Osteoblast (primary cell): ENCODE measurements around the gene KNSTRN. TPM values are rescaled to one million over a fixed set of nuclear protein-coding genes. Genes with fewer than 3 reads are reported as not detected.
A peak's percentile ranks its signal among the peaks of the same experiment; 100 is the strongest.

Experiments
- DNase-seq: peaks from one replicate; pipeline ENCODE4 v3.0.0; 2011; ENCODE audit warnings: low spot score, mixed read lengths; ENCODE audit not compliant: insufficient read length; ENCODE audit errors: missing footprints
- H2AFZ ChIP-seq: 2 replicates; pipeline ENCODE4 v1.6.0; 2011; ENCODE audit warnings: mild to moderate bottlenecking, low read length
- H3K27ac ChIP-seq: 2 replicates; pipeline ENCODE4 v1.5.1; 2011; ENCODE audit warnings: mild to moderate bottlenecking, low read depth, low read length, moderate library complexity
- H3K27me3 ChIP-seq: 2 replicates; pipeline ENCODE4 v1.6.0; 2012; ENCODE audit warnings: mild to moderate bottlenecking, control low read depth, inconsistent platforms, low read length, moderate library complexity; ENCODE audit not compliant: insufficient read depth
- H3K36me3 ChIP-seq: 2 replicates; pipeline ENCODE4 v1.5.1; 2011; ENCODE audit warnings: mild to moderate bottlenecking, low read length, control low read depth, moderate library complexity; ENCODE audit not compliant: insufficient read depth
- H3K4me1 ChIP-seq: 2 replicates; pipeline ENCODE4 v1.5.1; 2011; ENCODE audit warnings: mild to moderate bottlenecking, low read length, control low read depth, moderate library complexity; ENCODE audit not compliant: insufficient read depth
- H3K4me2 ChIP-seq: 2 replicates; pipeline ENCODE4 v1.6.0; 2011; ENCODE audit warnings: mild to moderate bottlenecking, low read length; ENCODE audit not compliant: insufficient read depth
- H3K4me3 ChIP-seq: fragments of 200-600 bp; sonication (generic); 3 replicates; pipeline ENCODE4 v1.5.1; 2012; ENCODE audit warnings: mild to moderate bottlenecking, low read length, inconsistent platforms; ENCODE audit not compliant: insufficient read depth
- H3K79me2 ChIP-seq: 2 replicates; pipeline ENCODE4 v1.6.0; 2012; ENCODE audit warnings: mild to moderate bottlenecking, low read length, control low read depth, inconsistent platforms; ENCODE audit not compliant: insufficient read depth
- H3K9me3 ChIP-seq: 2 replicates; pipeline ENCODE4 v1.5.1; 2011; ENCODE audit warnings: low read depth, low read length, control low read depth
- H4K20me1 ChIP-seq: 2 replicates; pipeline ENCODE4 v1.6.0; 2012; ENCODE audit warnings: mild to moderate bottlenecking, low read length, control low read depth; ENCODE audit not compliant: insufficient read depth
- total RNA-seq: library from RNA; depleted of rRNA; stranded (reverse); fragments of >200 nt; gene quantifications from 2 replicates; pipeline ENCODE4 v1.2.3, GENCODE V29; 2012
- TF ChIP-seq, protein P1 (sequence below): IDR thresholded peaks from 2 replicates; pipeline ENCODE4 v1.5.1; 2011; ENCODE audit warnings: mild to moderate bottlenecking, low read depth, low read length, moderate library complexity; ENCODE audit errors: extremely low read depth

KNSTRN gene, protein sequence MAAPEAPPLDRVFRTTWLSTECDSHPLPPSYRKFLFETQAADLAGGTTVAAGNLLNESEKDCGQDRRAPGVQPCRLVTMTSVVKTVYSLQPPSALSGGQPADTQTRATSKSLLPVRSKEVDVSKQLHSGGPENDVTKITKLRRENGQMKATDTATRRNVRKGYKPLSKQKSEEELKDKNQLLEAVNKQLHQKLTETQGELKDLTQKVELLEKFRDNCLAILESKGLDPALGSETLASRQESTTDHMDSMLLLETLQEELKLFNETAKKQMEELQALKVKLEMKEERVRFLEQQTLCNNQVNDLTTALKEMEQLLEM
- 19.9 and 28.6 TPM in 2 replicates for total RNA-seq

DNA sequence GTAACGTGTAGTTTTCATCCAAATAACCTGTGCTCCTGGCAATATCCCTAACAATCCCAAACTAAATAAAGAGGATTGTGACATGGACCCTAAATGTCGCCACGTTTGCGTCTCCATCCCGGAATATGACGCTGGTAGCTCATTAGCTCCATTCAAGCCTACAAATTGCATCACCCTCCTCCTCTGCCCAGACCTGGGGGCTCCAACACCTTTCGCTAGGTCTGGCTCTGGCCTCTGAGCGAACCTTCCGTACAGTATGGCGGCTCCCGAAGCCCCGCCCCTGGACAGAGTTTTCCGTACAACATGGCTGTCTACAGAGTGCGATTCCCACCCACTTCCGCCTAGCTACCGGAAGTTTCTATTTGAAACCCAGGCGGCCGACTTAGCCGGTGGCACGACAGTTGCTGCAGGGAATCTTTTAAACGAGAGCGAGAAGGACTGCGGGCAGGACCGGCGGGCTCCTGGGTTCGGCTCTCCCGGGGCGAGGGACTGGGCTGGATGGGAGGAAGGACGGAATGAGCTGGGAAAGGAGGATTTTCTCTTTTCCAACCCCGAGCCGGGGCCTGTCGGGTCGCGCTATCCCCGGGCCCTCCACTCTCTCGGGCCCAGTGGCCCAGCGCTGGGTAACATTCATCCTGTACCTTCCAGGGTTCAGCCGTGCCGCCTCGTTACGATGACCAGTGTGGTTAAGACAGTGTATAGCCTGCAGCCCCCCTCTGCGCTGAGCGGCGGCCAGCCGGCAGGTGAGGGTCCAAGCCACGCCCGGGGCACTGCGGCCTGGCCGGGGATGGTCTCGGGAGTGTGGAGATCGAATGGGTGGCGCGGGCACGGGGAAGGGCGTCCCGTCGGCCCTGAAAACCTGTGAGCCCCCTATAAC lies at the start of gene KNSTRN:
Gene KNSTRN (plus strand): TSS at position 142 of the 877 bp plus-strand sequence. CDS start 115 bp downstream, at position 257.
- Histone ChIP-seq H3K27ac (peak within 1 kb of the TSS; percentile 63), H3K9me3 (no peaks in the 10 kb centered on the region), H3K4me2 (peak within 1 kb of the TSS; percentile 94), H3K4me1 (peaks cover 25% of the 10 kb centered on the region), H3K36me3 (peaks cover 28% of the 10 kb centered on the region), H3K27me3 (no peaks in the 10 kb centered on the region), H4K20me1 (no peaks in the 10 kb centered on the region), H2AFZ (peak within 1 kb of the TSS; percentile 98), H3K79me2 (peaks cover 34% of the 10 kb centered on the region), H3K4me3 (peak within 1 kb of the TSS; percentile 93)
- TF ChIP-seq, protein P1, sequence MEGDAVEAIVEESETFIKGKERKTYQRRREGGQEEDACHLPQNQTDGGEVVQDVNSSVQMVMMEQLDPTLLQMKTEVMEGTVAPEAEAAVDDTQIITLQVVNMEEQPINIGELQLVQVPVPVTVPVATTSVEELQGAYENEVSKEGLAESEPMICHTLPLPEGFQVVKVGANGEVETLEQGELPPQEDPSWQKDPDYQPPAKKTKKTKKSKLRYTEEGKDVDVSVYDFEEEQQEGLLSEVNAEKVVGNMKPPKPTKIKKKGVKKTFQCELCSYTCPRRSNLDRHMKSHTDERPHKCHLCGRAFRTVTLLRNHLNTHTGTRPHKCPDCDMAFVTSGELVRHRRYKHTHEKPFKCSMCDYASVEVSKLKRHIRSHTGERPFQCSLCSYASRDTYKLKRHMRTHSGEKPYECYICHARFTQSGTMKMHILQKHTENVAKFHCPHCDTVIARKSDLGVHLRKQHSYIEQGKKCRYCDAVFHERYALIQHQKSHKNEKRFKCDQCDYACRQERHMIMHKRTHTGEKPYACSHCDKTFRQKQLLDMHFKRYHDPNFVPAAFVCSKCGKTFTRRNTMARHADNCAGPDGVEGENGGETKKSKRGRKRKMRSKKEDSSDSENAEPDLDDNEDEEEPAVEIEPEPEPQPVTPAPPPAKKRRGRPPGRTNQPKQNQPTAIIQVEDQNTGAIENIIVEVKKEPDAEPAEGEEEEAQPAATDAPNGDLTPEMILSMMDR, result no peak
- peak; percentile 94 for DNase-seq

DNA sequence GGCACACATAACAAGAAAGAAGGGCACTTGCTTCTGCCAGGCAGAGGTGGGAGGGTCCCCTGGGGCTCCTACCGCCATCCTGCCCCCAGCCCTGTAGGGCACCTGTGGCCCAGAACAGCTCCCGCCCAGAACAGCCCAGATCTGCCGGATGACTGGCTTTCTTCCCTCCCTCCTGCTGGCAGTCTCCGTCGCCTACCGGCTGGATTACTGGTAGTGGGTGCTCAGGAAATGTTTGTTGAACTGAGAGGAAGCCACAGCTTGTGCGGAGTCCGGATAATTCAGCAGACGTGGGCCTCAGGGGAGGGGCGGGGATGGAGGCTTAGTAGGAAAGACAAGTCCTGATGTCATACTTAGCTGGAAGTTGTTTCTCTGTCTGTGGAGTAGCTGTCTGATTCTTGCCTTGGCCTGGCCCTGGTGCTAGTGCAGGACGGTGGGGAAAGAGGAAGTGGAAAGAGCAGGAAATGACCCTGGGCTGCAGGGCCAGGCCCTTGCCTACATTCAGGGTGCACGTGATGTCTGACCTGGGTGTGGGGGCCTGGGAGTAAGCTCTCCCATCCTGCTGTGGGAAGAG lies 48.5 kb upstream of the KNSTRN start:
- peaks cover 15% of the 10 kb centered on the region for H3K79me2 ChIP-seq
- H2AFZ ChIP-seq, result no peak overlapping the region
- H4K20me1 ChIP-seq, result no peaks in the 10 kb centered on the region
- TF ChIP-seq, protein P1, result no peak
- H3K27ac ChIP-seq, result peak overlapping the region; percentile 82
- peaks cover 54% of the 10 kb centered on the region for H3K4me1 ChIP-seq
- peak overlapping the region; percentile 36 for H3K4me2 ChIP-seq
- H3K4me3 ChIP-seq, result peak overlapping the region; percentile 31
- H3K36me3 ChIP-seq, result peaks cover 15% of the 10 kb centered on the region
- no peaks in the 10 kb centered on the region for H3K27me3 ChIP-seq
- peak; percentile 95 for DNase-seq
- no peaks in the 10 kb centered on the region for H3K9me3 ChIP-seq

DNA sequence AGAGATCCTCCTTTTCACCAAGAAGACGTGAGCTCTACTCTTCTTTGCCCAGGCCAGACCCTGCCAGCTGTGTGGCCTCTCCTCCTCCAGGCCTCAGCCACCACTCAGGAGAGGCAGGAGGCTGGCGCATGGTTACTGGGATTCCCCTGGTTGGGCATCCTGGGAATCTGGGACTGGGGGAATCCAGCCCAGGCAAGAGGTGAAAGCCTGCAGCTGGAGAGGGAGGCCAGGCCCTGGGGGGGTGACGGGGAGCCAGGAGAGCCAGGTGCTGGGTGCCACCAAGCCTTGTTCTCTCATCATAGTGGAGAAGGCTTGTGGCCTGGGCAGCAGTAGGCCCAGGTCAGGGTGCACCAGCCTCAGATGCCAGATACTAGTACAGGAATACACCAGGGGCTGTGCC lies 48.0 kb upstream of the KNSTRN start:
- Histone ChIP-seq H3K9me3 (no peaks in the 10 kb centered on the region), H3K4me2 (no peak overlapping the region), H3K79me2 (peaks cover 20% of the 10 kb centered on the region), H3K27me3 (no peaks in the 10 kb centered on the region), H4K20me1 (no peaks in the 10 kb centered on the region), H3K4me1 (peaks cover 55% of the 10 kb centered on the region), H3K36me3 (peaks cover 14% of the 10 kb centered on the region), H2AFZ (no peak overlapping the region), H3K4me3 (no peak overlapping the region), H3K27ac (peak overlapping the region; percentile 82)
- TF ChIP-seq, protein P1, result no peak
- DNase-seq, result peak; percentile 84
